GM04504 (cell line): ENCODE data around the gene PC.
"Not testable (repeated sequence)": the region's sequence is repeated elsewhere in the genome, so short reads cannot be mapped to it uniquely, and the experiment has no call there.

Experiments
- DNase-seq: peaks from one replicate; pipeline ENCODE4 v3.0.0-alpha.2; 2012; ENCODE audit warnings: low read depth

Gene PC

GRCh38 chr11:66842501-66842895 lies 115.7 kb downstream of the PC start:
- no peak for DNase-seq

GRCh38 chr11:66841861-66842260 lies 116.3 kb downstream of the PC start:
- no peak for DNase-seq

- no peak for DNase-seq
These were observed 117.7 kb downstream of the PC start for GRCh38 chr11:66840317-66841091.

GRCh38 chr11:66835768-66836405 lies 122.3 kb downstream of the PC start:
- no peak for DNase-seq

- no peak for DNase-seq
These were observed 123.2 kb downstream of the PC start for GRCh38 chr11:66834943-66835342.

- DNase-seq: no peak
These were observed 123.7 kb downstream of the PC start for GRCh38 chr11:66834539-66834845.

GRCh38 chr11:66824573-66824972 lies 133.6 kb downstream of the PC start:
- DNase-seq: not testable (repeated sequence)

GRCh38 chr11:66823700-66824099 lies 134.5 kb downstream of the PC start:
- DNase-seq: no peak

GRCh38 chr11:66820901-66821300 lies 137.3 kb downstream of the PC start:
- no peak for DNase-seq

GRCh38 chr11:66820381-66820780 lies 137.8 kb downstream of the PC start:
- DNase-seq: no peak

- DNase-seq: no peak
These were observed 139.8 kb downstream of the PC start for GRCh38 chr11:66818231-66818955.

GRCh38 chr11:66815646-66816045 lies 142.5 kb downstream of the PC start:
- DNase-seq: no peak

- no peak for DNase-seq
These were observed 143.5 kb downstream of the PC start for GRCh38 chr11:66814678-66815077.

GRCh38 chr11:66810576-66811185 lies 147.5 kb downstream of the PC start:
- no peak for DNase-seq

- no peak for DNase-seq
These were observed 148.6 kb downstream of the PC start for GRCh38 chr11:66809592-66809991.

- no peak for DNase-seq
These were observed 157.3 kb downstream of the PC start for GRCh38 chr11:66800720-66801428.

GRCh38 chr11:66799815-66800214 lies 158.4 kb downstream of the PC start:
- DNase-seq: not testable (repeated sequence)
